H1 (cell line): ENCODE data around the gene MEGF9. TPM values are rescaled to one million over a fixed set of nuclear protein-coding genes. Genes with fewer than 3 reads are reported as not detected.

Experiments used
- ATF2 ChIP-seq: IDR thresholded peaks from 2 replicates; pipeline ENCODE4 v1.6.1; 2012; ENCODE audit warnings: low read length, inconsistent platforms
- CREB1 ChIP-seq: IDR thresholded peaks from 2 replicates; pipeline ENCODE4 v1.6.1; 2012; ENCODE audit warnings: inconsistent platforms
- CTCF ChIP-seq, 3 experiments: IDR thresholded peaks; 1 replicate in 2 of 3; 2 replicates in 1 of 3; pipeline versions ENCODE4 v1.5.1 to v1.6.1; 2011; ENCODE audit warnings: low read length in 3 of 3, mild to moderate bottlenecking in 3 of 3, inconsistent platforms in 2 of 3, low read depth in 1 of 3, moderate library complexity in 1 of 3; ENCODE audit not compliant: insufficient read depth in 1 of 3; ENCODE audit errors: control extremely low read depth in 1 of 3
- EP300 ChIP-seq, 2 experiments: IDR thresholded peaks; 1 replicate in 1 of 2; 2 replicates in 1 of 2; pipeline ENCODE4 v1.6.1; 2011 to 2012; ENCODE audit warnings: low read depth in 2 of 2, low read length in 2 of 2, mild to moderate bottlenecking in 2 of 2, borderline replicate concordance in 1 of 2, inconsistent platforms in 1 of 2, moderate library complexity in 1 of 2
- FOSL1 ChIP-seq: IDR thresholded peaks from 2 replicates; pipeline ENCODE4 v1.6.1; 2011; ENCODE audit warnings: mild to moderate bottlenecking, low read depth, low read length, moderate library complexity; ENCODE audit not compliant: insufficient read depth
- HDAC6 ChIP-seq: IDR thresholded peaks from one replicate; pipeline ENCODE4 v1.7.1; 2012; ENCODE audit warnings: low read depth, mild to moderate bottlenecking, inconsistent platforms, low read length, moderate library complexity
- JUND ChIP-seq: IDR thresholded peaks from 2 replicates; pipeline ENCODE4 v1.6.1; 2011; ENCODE audit warnings: mild to moderate bottlenecking, improper control_type of control experiment, low read length
- KDM4A ChIP-seq: IDR thresholded peaks from one replicate; pipeline ENCODE4 v1.7.1; 2012; ENCODE audit warnings: low read depth, mild to moderate bottlenecking, moderate library complexity, low read length, inconsistent platforms; ENCODE audit not compliant: severe bottlenecking
- KDM5A ChIP-seq: fragments of 200-600 bp; IDR thresholded peaks from 2 replicates; pipeline ENCODE4 v1.7.1; 2012; ENCODE audit warnings: mild to moderate bottlenecking, low read length, inconsistent platforms, mixed read lengths
- MAX ChIP-seq: IDR thresholded peaks from 2 replicates; pipeline ENCODE4 v1.6.1; 2012; ENCODE audit warnings: inconsistent platforms
- POLR2AphosphoS5 ChIP-seq: IDR thresholded peaks from 2 replicates; pipeline ENCODE4 v1.6.1; 2011; ENCODE audit warnings: low read depth, low read length
- RNF2 ChIP-seq: fragments of 200-900, 300-1000 bp; sonication (generic); IDR thresholded peaks from 2 replicates; pipeline ENCODE4 v1.7.1; 2016; ENCODE audit warnings: borderline replicate concordance, low read depth, mild to moderate bottlenecking, antibody characterized with exemption, low read length; ENCODE audit not compliant: poor library complexity, severe bottlenecking; ENCODE audit errors: missing control alignments
- RXRA ChIP-seq: IDR thresholded peaks from 2 replicates; pipeline ENCODE4 v1.6.1; 2011; ENCODE audit warnings: low read depth, mild to moderate bottlenecking, low read length, moderate library complexity; ENCODE audit not compliant: insufficient read depth
- SAP30 ChIP-seq: fragments of 300-600 bp; sonication (generic); IDR thresholded peaks from 2 replicates; pipeline ENCODE4 v1.7.1; 2012; ENCODE audit warnings: low read length, moderate library complexity, mild to moderate bottlenecking, inconsistent platforms; ENCODE audit not compliant: insufficient read depth, insufficient replicate concordance
- SP4 ChIP-seq: IDR thresholded peaks from 2 replicates; pipeline ENCODE4 v1.6.1; 2012; ENCODE audit warnings: low read length, inconsistent platforms
- TAF1 ChIP-seq: IDR thresholded peaks from 2 replicates; pipeline ENCODE4 v1.6.1; 2011; ENCODE audit warnings: mild to moderate bottlenecking, low read depth, low read length
- USF2 ChIP-seq: IDR thresholded peaks from 2 replicates; pipeline ENCODE4 v1.6.1; 2011; ENCODE audit warnings: low read length, improper control_type of control experiment
- polyA plus RNA-seq, 7 experiments: library from polyadenylated mRNA; depleted of rRNA in 3 of 7; stranded (reverse) in 5 of 7; unstranded in 2 of 7; fragments of >200 nt in 5 of 7; fragments of 200-250 nt in 2 of 7; gene quantifications; 1 replicate in 5 of 7; 2 replicates in 1 of 7; 4 replicates in 1 of 7; pipeline versions ENCODE4 v1.2.1 to v1.2.3, GENCODE V29; 2011 to 2013; ENCODE audit warnings: missing spikeins in 2 of 7, mixed read lengths in 2 of 7
- total RNA-seq: library from RNA; stranded (reverse); fragmentation: NEBNext Ultra II Directional; extraction: Animal tissue kit (Norgen Biotek cat#: 25700); gene quantifications from 2 replicates; pipeline ENCODE4 v1.2.1, GENCODE V29; 2021

Gene MEGF9
- total and polyA plus RNA-seq, 2 of the 8 experiments (the other 6 are each of a cell fraction or from before 2014, with no cell fraction given): 0.45 to 1.8 TPM

GRCh38 chr9:120580051-120580896, 134.0 kb downstream of the MEGF9 start, which contains the start of gene CDK5RAP2 (continued):
- no peak for TF ChIP-seq ATF2
- TF ChIP-seq USF2: 0 out of 2 replicates have a peak, but pooled peaks have one; percentile 7
- TF ChIP-seq JUND: no peak
- no peak for TF ChIP-seq SAP30
- no peak for TF ChIP-seq CTCF (IDR thresholded peaks at IDR 0.05; ENCODE audit: control extremely low read depth in 1 of 3, insufficient read depth in 1 of 3, low read depth in 1 of 3, low read length in 3 of 3)
- TF ChIP-seq EP300 (IDR thresholded peaks at IDR 0.05; ENCODE audit: borderline replicate concordance in 1 of 2, low read depth in 2 of 2, low read length in 2 of 2): peak in 1 of 2 experiments; percentile 39; a peak in 1 of 3 replicates
- TF ChIP-seq KDM4A: peak; percentile 27
- no peak for TF ChIP-seq HDAC6
- TF ChIP-seq KDM5A: peak; percentile 76; the same call in 1 of the 2 replicates
- peak; percentile 95 for TF ChIP-seq CREB1
- no peak for TF ChIP-seq RNF2
- peak; percentile 79 for TF ChIP-seq TAF1
- TF ChIP-seq RXRA: no peak
- peak; percentile 39; the same call in 1 of the 2 replicates for TF ChIP-seq POLR2AphosphoS5
- TF ChIP-seq FOSL1: no peak
- no peak for TF ChIP-seq SP4
- TF ChIP-seq MAX: peak; percentile 88
